Type B pancreatic cell (in vitro differentiated cells): ENCODE data around the gene SNCB. TPM values are rescaled to one million over a fixed set of nuclear protein-coding genes. Genes with fewer than 3 reads are reported as not detected.
A peak's percentile ranks its signal among the peaks of the same experiment; 100 is the strongest.

Experiments
- DNase-seq: peaks from one replicate; pipeline ENCODE4 v3.0.0; 2021; ENCODE audit warnings: mixed read lengths; ENCODE audit not compliant: unreplicated experiment; ENCODE audit errors: extremely low spot score
- H3K27ac Mint-ChIP-seq: 2 replicates; pipeline ENCODE4 v1.8.0; 2021; ENCODE audit warnings: mild to moderate bottlenecking, mixed read lengths
- H3K27me3 Mint-ChIP-seq: 2 replicates; pipeline ENCODE4 v1.8.0; 2021; ENCODE audit warnings: mixed read lengths
- H3K36me3 Mint-ChIP-seq: 2 replicates; pipeline ENCODE4 v1.8.0; 2021; ENCODE audit warnings: mixed read lengths
- H3K4me1 Mint-ChIP-seq: one replicate; pipeline ENCODE4 v1.8.0; 2021; ENCODE audit warnings: mixed read lengths; ENCODE audit not compliant: unreplicated experiment
- H3K4me3 Mint-ChIP-seq: 2 replicates; pipeline ENCODE4 v1.8.0; 2021; ENCODE audit warnings: mild to moderate bottlenecking, mixed read lengths
- H3K9me3 Mint-ChIP-seq: 2 replicates; pipeline ENCODE4 v1.8.0; 2021; ENCODE audit warnings: mixed read lengths
- CTCF ChIP-seq: fragments of 200-600 bp; sonication (generic); conservative IDR thresholded peaks from 2 replicates; pipeline ENCODE4 v1.5.0; 2021; ENCODE audit warnings: antibody characterized with exemption, mild to moderate bottlenecking
- total RNA-seq: library from RNA; stranded (reverse); gene quantifications from 2 replicates; pipeline ENCODE4 v1.2.1, GENCODE V29; 2021; ENCODE audit warnings: low replicate concordance

The SNCB gene
- total RNA-seq, 1 donor from 2014 or later, result 0.97 TPM

- Mint-ChIP-seq H3K4me1 (no peaks in the 10 kb centered on the region), H3K27me3 (peaks cover 95% of the 10 kb centered on the region), H3K27ac (no peak overlapping the region), H3K4me3 (no peak overlapping the region), H3K9me3 (no peaks in the 10 kb centered on the region), H3K36me3 (no peaks in the 10 kb centered on the region)
- DNase-seq, result peak; percentile 81
- TF ChIP-seq CTCF, result peak; percentile 61
Measured at GRCh38 chr5:176619203-176619568, 11.1 kb downstream of the SNCB start.

DNA sequence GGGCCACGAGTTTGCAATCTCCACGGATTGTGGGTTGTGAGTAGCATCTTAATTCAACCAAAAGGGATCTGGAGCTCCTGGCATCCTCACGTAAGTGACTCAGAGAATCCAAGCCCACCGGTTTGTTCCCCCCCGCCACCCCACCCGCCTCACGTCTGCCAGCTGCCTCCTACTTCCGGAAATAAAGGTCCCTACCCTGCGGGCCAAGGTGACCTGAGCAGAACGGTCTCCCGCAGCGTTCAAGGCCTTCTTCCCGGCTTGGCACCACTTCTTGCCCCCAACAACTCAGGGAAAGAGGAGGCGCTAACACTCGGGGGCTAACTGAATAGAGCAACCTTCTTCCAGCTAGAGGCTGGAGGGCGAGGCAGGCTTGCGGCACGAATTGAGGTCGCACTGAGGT, 11.6 kb downstream of the SNCB start:
- no peak overlapping the region for H3K4me3 Mint-ChIP-seq
- H3K27ac Mint-ChIP-seq, result no peak overlapping the region
- no peak for DNase-seq
- no peak for TF ChIP-seq CTCF
- peaks cover 95% of the 10 kb centered on the region for H3K27me3 Mint-ChIP-seq
- H3K9me3 Mint-ChIP-seq, result no peaks in the 10 kb centered on the region
- H3K36me3 Mint-ChIP-seq, result no peaks in the 10 kb centered on the region
- H3K4me1 Mint-ChIP-seq, result no peaks in the 10 kb centered on the region

DNA sequence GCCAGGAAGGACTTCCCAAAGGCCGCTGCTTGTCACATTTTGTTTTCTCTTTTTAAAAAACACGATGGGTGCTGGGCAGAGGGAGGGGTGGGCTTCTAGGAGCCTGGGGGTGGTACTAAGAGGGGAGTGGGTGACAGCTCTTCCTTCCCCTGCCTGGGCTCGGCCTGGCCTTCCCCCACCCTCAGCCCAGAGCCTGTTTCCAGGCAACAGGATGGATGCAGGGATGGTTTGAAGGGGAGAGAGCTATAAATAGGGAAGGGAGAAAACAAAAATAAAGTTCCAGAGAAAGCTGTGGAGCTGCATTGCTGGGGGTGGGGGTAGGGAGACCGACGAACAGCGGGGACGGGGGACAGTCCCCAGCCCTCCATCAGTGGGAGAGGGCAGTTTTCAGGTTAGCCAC, 13.8 kb downstream of the SNCB start:
- DNase-seq, result no peak
- Mint-ChIP-seq H3K4me1 (no peaks in the 10 kb centered on the region), H3K9me3 (no peaks in the 10 kb centered on the region), H3K27ac (no peak overlapping the region), H3K4me3 (no peak overlapping the region), H3K36me3 (no peaks in the 10 kb centered on the region), H3K27me3 (peaks cover 94% of the 10 kb centered on the region)
- no peak for TF ChIP-seq CTCF

DNA sequence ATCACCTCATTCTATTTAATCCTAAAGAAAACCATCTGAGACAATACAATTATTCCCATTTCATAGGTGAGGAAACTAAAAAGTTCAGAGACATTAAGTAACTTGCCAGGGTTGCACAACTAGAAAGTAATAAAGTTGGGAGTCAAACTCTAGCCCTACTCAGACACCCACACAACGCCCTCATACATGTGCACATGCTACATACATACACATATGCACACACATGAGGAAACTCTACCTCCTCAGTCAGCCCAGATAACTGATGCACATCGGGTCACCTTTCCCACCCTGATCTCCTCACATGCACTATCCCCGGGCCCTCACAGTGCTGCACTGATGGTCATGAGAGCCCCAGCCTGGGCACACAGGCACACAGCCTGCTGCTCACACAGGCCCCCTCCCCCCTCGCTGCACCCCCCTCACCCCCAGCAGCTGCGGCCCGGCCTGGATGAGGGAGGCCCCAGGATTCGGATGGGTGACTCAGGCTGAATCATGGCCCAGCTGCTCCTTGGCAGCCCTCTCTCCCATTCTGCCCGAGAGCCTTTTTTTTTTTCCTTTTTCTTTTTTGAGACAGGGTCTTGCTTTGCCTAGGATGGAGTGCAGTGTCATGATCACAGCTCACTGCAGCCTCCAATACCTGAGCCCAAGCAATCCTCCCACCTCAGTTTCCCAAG, 15.4 kb downstream of the SNCB start:
- no peak for DNase-seq
- TF ChIP-seq CTCF, result no peak
- H3K4me1 Mint-ChIP-seq, result no peaks in the 10 kb centered on the region
- no peaks in the 10 kb centered on the region for H3K9me3 Mint-ChIP-seq
- no peak overlapping the region for H3K4me3 Mint-ChIP-seq
- H3K27me3 Mint-ChIP-seq, result peaks cover 87% of the 10 kb centered on the region
- H3K27ac Mint-ChIP-seq, result no peak overlapping the region
- H3K36me3 Mint-ChIP-seq, result no peaks in the 10 kb centered on the region

DNA sequence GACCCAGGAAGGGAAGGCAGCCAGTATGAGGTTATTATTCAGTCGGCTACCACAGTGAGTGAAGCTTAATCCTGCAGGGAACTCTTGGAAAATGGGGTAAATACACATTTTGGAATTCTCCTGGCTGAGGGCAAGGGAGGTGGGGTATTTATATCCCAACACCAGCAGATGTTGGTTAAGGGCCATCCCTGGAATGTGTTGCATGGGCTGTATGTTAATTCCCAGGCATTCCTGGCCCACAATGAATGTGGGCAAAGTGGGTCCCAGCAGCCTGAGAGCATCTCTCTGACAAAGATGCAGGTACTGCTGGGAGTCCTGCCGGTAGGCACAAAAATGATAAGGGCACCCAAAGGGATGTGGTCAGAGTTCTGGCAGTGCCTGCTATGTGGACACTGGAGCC, 17.5 kb downstream of the SNCB start:
- TF ChIP-seq CTCF, result no peak
- Mint-ChIP-seq H3K4me3 (no peak overlapping the region), H3K27me3 (peaks cover 74% of the 10 kb centered on the region), H3K27ac (no peak overlapping the region), H3K36me3 (no peaks in the 10 kb centered on the region), H3K4me1 (peaks cover 7% of the 10 kb centered on the region), H3K9me3 (no peaks in the 10 kb centered on the region)
- DNase-seq, result no peak

DNA sequence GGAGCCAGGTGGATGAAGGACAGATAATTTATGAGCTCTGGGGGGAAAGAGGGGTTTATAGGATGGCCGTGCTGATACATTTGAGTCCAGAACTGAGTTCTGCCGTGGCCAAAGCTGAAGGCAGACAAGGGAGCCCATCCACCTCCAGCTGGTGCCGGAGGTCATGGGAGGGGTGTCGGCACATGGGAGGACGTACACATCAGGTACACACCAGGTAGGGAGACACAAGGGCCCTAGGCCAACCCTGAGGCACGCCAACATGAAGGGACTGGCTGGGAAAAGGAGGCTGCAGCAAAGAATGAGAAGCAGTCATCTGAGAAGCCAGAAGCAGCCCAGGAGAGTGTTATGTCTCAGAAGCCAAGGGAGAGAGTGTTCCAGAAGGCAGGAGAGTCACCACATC, 18.3 kb downstream of the SNCB start:
- no peaks in the 10 kb centered on the region for H3K36me3 Mint-ChIP-seq
- H3K27me3 Mint-ChIP-seq, result peaks cover 65% of the 10 kb centered on the region
- peak overlapping the region; percentile 35 for H3K4me3 Mint-ChIP-seq
- peaks cover 7% of the 10 kb centered on the region for H3K4me1 Mint-ChIP-seq
- H3K27ac Mint-ChIP-seq, result no peak overlapping the region
- H3K9me3 Mint-ChIP-seq, result no peaks in the 10 kb centered on the region
- no peak for DNase-seq
- TF ChIP-seq CTCF, result no peak
